ENCODE measurements around the gene SERPIND1.

SERPIND1 gene

GRCh38 chr22:20802452-20802851 is 28.5 kb downstream of the SERPIND1 start:
- no peak for DNase-seq (ENCODE audit: low read depth, low spot score)
- H3K4me3 ChIP-seq (ENCODE audit: low read depth, low read length), result no peak overlapping the region
- in situ Hi-C loops (cut with HindIII; ENCODE audit: low sequenced_read_pairs), result no loop called here
- TF ChIP-seq, protein P1, sequence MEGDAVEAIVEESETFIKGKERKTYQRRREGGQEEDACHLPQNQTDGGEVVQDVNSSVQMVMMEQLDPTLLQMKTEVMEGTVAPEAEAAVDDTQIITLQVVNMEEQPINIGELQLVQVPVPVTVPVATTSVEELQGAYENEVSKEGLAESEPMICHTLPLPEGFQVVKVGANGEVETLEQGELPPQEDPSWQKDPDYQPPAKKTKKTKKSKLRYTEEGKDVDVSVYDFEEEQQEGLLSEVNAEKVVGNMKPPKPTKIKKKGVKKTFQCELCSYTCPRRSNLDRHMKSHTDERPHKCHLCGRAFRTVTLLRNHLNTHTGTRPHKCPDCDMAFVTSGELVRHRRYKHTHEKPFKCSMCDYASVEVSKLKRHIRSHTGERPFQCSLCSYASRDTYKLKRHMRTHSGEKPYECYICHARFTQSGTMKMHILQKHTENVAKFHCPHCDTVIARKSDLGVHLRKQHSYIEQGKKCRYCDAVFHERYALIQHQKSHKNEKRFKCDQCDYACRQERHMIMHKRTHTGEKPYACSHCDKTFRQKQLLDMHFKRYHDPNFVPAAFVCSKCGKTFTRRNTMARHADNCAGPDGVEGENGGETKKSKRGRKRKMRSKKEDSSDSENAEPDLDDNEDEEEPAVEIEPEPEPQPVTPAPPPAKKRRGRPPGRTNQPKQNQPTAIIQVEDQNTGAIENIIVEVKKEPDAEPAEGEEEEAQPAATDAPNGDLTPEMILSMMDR (IDR thresholded peaks at IDR 0.05; ENCODE audit: low read depth, low read length), result no peak

DNA sequence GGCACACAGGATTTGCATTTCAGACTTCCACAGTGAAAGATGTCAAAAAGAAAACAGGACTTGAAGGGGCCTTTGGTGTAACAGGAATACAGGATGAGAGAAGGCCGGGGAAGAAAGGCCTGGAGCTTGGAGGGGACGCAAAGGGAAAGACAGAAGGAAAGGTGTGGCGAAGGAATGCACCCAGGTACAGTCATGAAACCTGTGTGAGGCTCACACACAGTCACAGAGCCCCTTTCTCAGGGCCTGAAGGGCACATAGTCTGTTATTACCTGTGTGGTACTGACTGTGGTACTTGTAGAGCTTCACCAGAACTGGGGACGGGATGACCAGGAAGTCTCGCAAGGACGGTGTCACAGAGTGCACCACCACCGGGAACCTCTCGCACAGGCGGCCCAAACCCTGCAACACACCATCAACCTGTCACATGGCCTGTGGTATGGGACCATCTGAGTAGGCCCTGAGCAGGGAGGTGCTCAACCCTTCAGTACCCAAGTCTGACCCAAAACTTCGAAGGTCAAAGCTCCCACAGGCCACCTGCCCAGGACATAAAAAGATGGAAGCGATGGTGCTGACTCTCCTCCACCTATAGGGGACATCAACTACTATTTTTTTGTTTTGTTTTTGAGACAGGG is 29.1 kb downstream of the SERPIND1 start:
- in situ Hi-C loops (cut with HindIII; ENCODE audit: low sequenced_read_pairs), result no loop called here
- TF ChIP-seq, protein P1 (IDR thresholded peaks at IDR 0.05; ENCODE audit: low read depth, low read length), result no peak
- no peak overlapping the region for H3K4me3 ChIP-seq (ENCODE audit: low read depth, low read length)
- no peak for DNase-seq (ENCODE audit: low read depth, low spot score)

DNA sequence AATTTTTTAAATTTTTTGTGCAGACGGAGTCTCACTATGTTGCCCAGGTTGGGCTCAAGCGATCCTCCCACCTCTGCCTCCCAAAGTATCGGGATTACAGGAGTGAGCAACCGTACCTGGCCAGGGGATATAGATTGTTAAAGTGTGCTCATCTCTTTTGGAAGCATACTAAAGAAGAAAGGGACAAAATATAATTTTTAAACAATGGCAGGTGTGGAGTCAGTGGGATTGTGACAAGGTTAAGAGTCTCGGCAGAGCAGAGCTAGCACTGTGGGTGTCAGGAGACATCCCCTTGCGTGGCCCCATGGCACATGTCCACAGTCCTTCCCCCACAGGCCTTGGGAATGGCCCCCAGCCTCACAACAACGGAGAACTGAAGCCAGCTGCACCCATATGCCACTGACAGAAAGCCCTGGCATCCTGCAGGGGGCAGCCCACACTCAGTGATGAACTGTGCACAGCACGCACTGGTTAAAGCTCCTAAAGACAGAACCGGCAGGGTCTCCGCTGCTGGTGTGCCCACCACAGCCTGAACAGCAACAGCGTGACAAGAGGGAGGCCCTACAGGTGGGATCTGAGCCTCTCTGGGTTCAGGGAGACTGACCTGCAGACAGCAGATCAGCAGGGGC is 29.9 kb downstream of the SERPIND1 start:
- DNase-seq (ENCODE audit: low read depth, low spot score), result peak; percentile 13
- no peak overlapping the region for H3K4me3 ChIP-seq (ENCODE audit: low read depth, low read length)
- in situ Hi-C loops (cut with HindIII; ENCODE audit: low sequenced_read_pairs), result no loop called here
- TF ChIP-seq, protein P1 (IDR thresholded peaks at IDR 0.05; ENCODE audit: low read depth, low read length), result peak; percentile 69

- no peak overlapping the region for H3K4me3 ChIP-seq (ENCODE audit: low read depth, low read length)
- in situ Hi-C loops (cut with HindIII; ENCODE audit: low sequenced_read_pairs), result no loop called here
- DNase-seq (ENCODE audit: low read depth, low spot score), result no peak
- TF ChIP-seq, protein P1 (IDR thresholded peaks at IDR 0.05; ENCODE audit: low read depth, low read length), result no peak
Measured at GRCh38 chr22:20804650-20805049, 30.7 kb downstream of the SERPIND1 start.

- DNase-seq (ENCODE audit: low read depth, low spot score), result no peak
Measured at GRCh38 chr22:20805972-20806471, 32.1 kb downstream of the SERPIND1 start.

GRCh38 chr22:20807315-20807752 is 33.4 kb downstream of the SERPIND1 start:
- in situ Hi-C loops (cut with HindIII; ENCODE audit: low sequenced_read_pairs), result no loop called here
- H3K4me3 ChIP-seq (ENCODE audit: low read depth, low read length), result no peak overlapping the region
- DNase-seq (ENCODE audit: low read depth, low spot score), result peak; percentile 78
- TF ChIP-seq, protein P1 (IDR thresholded peaks at IDR 0.05; ENCODE audit: low read depth, low read length), result no peak

More at GRCh38 chr22:20805972-20806471, 32.1 kb downstream of the SERPIND1 start:
- H3K4me3 ChIP-seq (ENCODE audit: low read depth, low read length), result no peak overlapping the region
- in situ Hi-C loops (cut with HindIII; ENCODE audit: low sequenced_read_pairs), result no loop called here
- TF ChIP-seq, protein P1 (IDR thresholded peaks at IDR 0.05; ENCODE audit: low read depth, low read length), result no peak

All from astrocyte of the spinal cord (primary cell).